ENCODE results near the gene NAALAD2. TPM values are rescaled to one million over a fixed set of nuclear protein-coding genes. Genes with fewer than 3 reads are reported as not detected.

Gene NAALAD2
- polyA plus RNA-seq, 3 donors, result not detected

DNA sequence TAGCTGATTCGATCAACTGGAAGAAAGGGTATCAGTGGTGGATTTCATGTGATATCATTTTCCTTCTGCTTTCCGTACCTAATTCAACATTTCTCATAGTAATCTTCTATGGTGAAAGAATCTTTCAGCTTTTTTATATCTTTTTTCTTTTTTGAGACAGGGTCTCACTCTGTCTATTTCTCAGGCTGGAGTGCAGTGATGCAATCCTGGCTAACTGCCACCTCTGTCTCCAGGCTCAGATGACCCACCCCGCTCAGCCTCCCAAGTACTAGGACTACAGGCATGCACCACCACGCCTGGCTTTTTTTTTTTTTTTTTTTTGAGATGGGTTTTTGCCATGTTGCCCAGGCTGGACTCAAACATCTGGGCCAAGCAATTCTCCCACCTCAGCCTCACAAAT is 107.0 kb downstream of the NAALAD2 start:
- no CpG with 5 or more reads among the region's 4 CpGs for WGBS (ENCODE audit: insufficient coverage)
- Histone ChIP-seq H3K4me1 (ENCODE audit: control insufficient read depth in 1 of 2, insufficient read depth in 2 of 2, low read length in 2 of 2) (no peaks in the 10 kb centered on the region), H3K36me3 (replicated peaks in 1 of 2; ENCODE audit: control insufficient read depth in 1 of 2, insufficient read depth in 2 of 2, low read length in 2 of 2) (no peaks in the 10 kb centered on the region), H2AFZ (ENCODE audit: insufficient read depth, low read depth, low read length, poor library complexity, severe bottlenecking) (no peak overlapping the region), H4K20me1 (ENCODE audit: insufficient read depth, low read length) (no peaks in the 10 kb centered on the region), H3K4me2 (replicated peaks; ENCODE audit: extremely low read depth, low read length, poor library complexity, severe bottlenecking) (no peak overlapping the region), H3K79me2 (ENCODE audit: insufficient read depth, low read length) (no peaks in the 10 kb centered on the region), H3K27ac (ENCODE audit: low read depth in 1 of 2, low read length in 2 of 2) (no peak overlapping the region), H3K9ac (ENCODE audit: insufficient read depth, low read length, poor library complexity, severe bottlenecking) (no peak overlapping the region), H3K27me3 (ENCODE audit: control insufficient read depth in 2 of 2, insufficient read depth in 2 of 2, low read length in 2 of 2) (no peaks in the 10 kb centered on the region), H3K4me3 (replicated peaks in 1 of 3; ENCODE audit: low read depth in 2 of 3, low read length in 3 of 3) (no peak overlapping the region), H3K9me3 (replicated peaks in 1 of 2; ENCODE audit: control insufficient read depth in 1 of 2, insufficient read depth in 1 of 2, low read length in 2 of 2) (no peaks in the 10 kb centered on the region)
- Mint-ChIP-seq H3K27ac (no peak overlapping the region), H3K9me3 (peaks cover 0 to 2% (median 0%) of the 10 kb centered on the region in 7 donors), H3K4me1 (no peaks in the 10 kb centered on the region), H3K36me3 (no peaks in the 10 kb centered on the region), H3K4me3 (no peak overlapping the region), H3K27me3 (ENCODE audit: low read depth in 3 of 3) (peaks cover 0 to 10% (median 6%) of the 10 kb centered on the region in 3 donors)
- intact Hi-C loops (cut with micrococcal nuclease), result no loop called here
- TF ChIP-seq, protein P1, sequence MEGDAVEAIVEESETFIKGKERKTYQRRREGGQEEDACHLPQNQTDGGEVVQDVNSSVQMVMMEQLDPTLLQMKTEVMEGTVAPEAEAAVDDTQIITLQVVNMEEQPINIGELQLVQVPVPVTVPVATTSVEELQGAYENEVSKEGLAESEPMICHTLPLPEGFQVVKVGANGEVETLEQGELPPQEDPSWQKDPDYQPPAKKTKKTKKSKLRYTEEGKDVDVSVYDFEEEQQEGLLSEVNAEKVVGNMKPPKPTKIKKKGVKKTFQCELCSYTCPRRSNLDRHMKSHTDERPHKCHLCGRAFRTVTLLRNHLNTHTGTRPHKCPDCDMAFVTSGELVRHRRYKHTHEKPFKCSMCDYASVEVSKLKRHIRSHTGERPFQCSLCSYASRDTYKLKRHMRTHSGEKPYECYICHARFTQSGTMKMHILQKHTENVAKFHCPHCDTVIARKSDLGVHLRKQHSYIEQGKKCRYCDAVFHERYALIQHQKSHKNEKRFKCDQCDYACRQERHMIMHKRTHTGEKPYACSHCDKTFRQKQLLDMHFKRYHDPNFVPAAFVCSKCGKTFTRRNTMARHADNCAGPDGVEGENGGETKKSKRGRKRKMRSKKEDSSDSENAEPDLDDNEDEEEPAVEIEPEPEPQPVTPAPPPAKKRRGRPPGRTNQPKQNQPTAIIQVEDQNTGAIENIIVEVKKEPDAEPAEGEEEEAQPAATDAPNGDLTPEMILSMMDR (IDR thresholded peaks at IDR 0.05), result no peak
- no peak for DNase-seq

Small RNA genes lying within 50 kb of the gene (small RNA-seq; reads per million reads assigned to genes)
- not detected for gene RF00275 (ENCODE audit: insufficient read length, low read depth)

Other genes with a start within 250 kb of the NAALAD2 start
- not detected for gene TRIM49D1, start 212.4 kb upstream of the NAALAD2 start, polyA plus RNA-seq
- not detected for gene TRIM49D2, start 210.6 kb upstream of the NAALAD2 start, polyA plus RNA-seq
- not detected for gene TRIM64, start 168.6 kb upstream of the NAALAD2 start, polyA plus RNA-seq
- gene TRIM49C, start 103.6 kb upstream of the NAALAD2 start, polyA plus RNA-seq, result not detected
- gene UBTFL1, start 48.7 kb upstream of the NAALAD2 start, polyA plus RNA-seq, result not detected
- gene CHORDC1, start 88.4 kb downstream of the NAALAD2 start, polyA plus RNA-seq, result 10 to 100 TPM in 1 of 3 donors, 1 to 10 TPM in 2; 4.2 to 15.4 (median 8.4) TPM